Prostate gland (tissue), 2 donors: ENCODE measurements around the gene AKT1. TPM values are rescaled to one million over a fixed set of nuclear protein-coding genes. Genes with fewer than 3 reads are reported as not detected.

Experiments used
- DNase-seq: peaks from one replicate; pipeline ENCODE4 v3.0.0-alpha.2; 2019; ENCODE audit warnings: low spot score
- H3K27ac ChIP-seq, 2 donors: fragments of 200-600 bp; sonication (generic); 2 replicates each; pipeline ENCODE4 v1.5.1; 2017 to 2019
- H3K27me3 ChIP-seq: fragments of 200-600 bp; sonication (generic); replicated peaks from 2 replicates; pipeline ENCODE4 v1.5.1; 2019; ENCODE audit not compliant: insufficient read depth
- H3K36me3 ChIP-seq, 2 donors: fragments of 200-600 bp; sonication (generic); 1 replicate in 1 of 2; 2 replicates in 1 of 2; pipeline versions ENCODE4 v1.5.1 to v1.8.1; 2017 to 2019
- H3K4me1 ChIP-seq: fragments of 200-600 bp; sonication (generic); replicated peaks from 2 replicates; pipeline ENCODE4 v1.5.1; 2019
- H3K4me3 ChIP-seq, 2 donors: fragments of 200-600 bp; sonication (generic); 2 replicates each; pipeline ENCODE4 v1.5.1; 2017 to 2019
- H3K9me3 ChIP-seq: fragments of 200-600 bp; sonication (generic); 2 replicates; pipeline ENCODE4 v1.5.1; 2017
- CTCF ChIP-seq, 4 experiments: fragments of 200-600 bp in 2 of 4; fragments of 450-650 bp in 2 of 4; sonication (generic) in 2 of 4; IDR thresholded peaks; 1 replicate in 3 of 4; 2 replicates in 1 of 4; pipeline ENCODE4 v1.5.1; 2016 to 2019; ENCODE audit warnings: antibody characterized with exemption in 4 of 4, mild to moderate bottlenecking in 2 of 4, moderate library complexity in 2 of 4
- POLR2A ChIP-seq: fragments of 450-650 bp; IDR thresholded peaks from one replicate; pipeline ENCODE4 v1.6.1; 2016; ENCODE audit warnings: antibody characterized with exemption, mild to moderate bottlenecking
- POLR2AphosphoS5 ChIP-seq: sonication (generic); formaldehyde crosslinking; IDR thresholded peaks from one replicate; pipeline ENCODE4 v1.6.1; 2017; ENCODE audit warnings: antibody characterized with exemption
- WGBS: methylation state at CpG from one replicate; pipeline ENCODE4 v1.1.5; 2018; 5-methylcytosine and 5-hydroxymethylcytosine counted together
- intact Hi-C: fragments of 100-400 bp; cut with DNase I; formaldehyde crosslinking; loops from one replicate; pipeline ENCODE4 v1.14.2; 2022
- total RNA-seq, 2 donors: library from RNA; depleted of rRNA; stranded (reverse); fragments of >200 nt; gene quantifications; one replicate each; pipeline ENCODE4 v1.1.0, GENCODE V29; 2016

AKT1 gene
- total RNA-seq, 2 donors from 2014 or later: 154 to 200 TPM

- Histone ChIP-seq H3K27me3 (no peaks in the 10 kb centered on the region), H3K4me3 (peak overlapping the region; percentile 77 to 86), H3K9me3 (no peaks in the 10 kb centered on the region), H3K36me3 (no peaks in the 10 kb centered on the region), H3K4me1 (peaks cover 44% of the 10 kb centered on the region), H3K27ac (peak overlapping the region; percentile 72 to 87)
- 0% methylated on average over 14 of the region's 16 CpGs for WGBS
- DNase-seq: no peak
- TF ChIP-seq POLR2AphosphoS5 (no peak), POLR2A (no peak), CTCF (IDR thresholded peaks at IDR 0.05) (no peak)
- intact Hi-C loops: no loop called here
These were observed 936 bp downstream of the AKT1 start for GRCh38 chr14:104794631-104794992.

- intact Hi-C loops: no loop called here
- 13% methylated on average over 15 of the region's 15 CpGs for WGBS
- DNase-seq: no peak
- peak overlapping the region; percentile 5 to 87 for H3K27ac ChIP-seq
- H3K27me3 ChIP-seq: no peaks in the 10 kb centered on the region
- peak overlapping the region; percentile 77 to 86 for H3K4me3 ChIP-seq
- no peaks in the 10 kb centered on the region for H3K36me3 ChIP-seq
- TF ChIP-seq CTCF (IDR thresholded peaks at IDR 0.05) (no peak), POLR2AphosphoS5 (no peak), POLR2A (peak; percentile 11)
- H3K9me3 ChIP-seq: no peaks in the 10 kb centered on the region
- H3K4me1 ChIP-seq: peaks cover 46% of the 10 kb centered on the region
These were observed 1.4 kb downstream of the AKT1 start for GRCh38 chr14:104794099-104794498.

- Histone ChIP-seq H3K27ac (peak overlapping the region; percentile 57 to 87), H3K9me3 (no peaks in the 10 kb centered on the region), H3K4me1 (peaks cover 51% of the 10 kb centered on the region), H3K4me3 (peak overlapping the region; percentile 77 to 86), H3K36me3 (no peaks in the 10 kb centered on the region), H3K27me3 (no peaks in the 10 kb centered on the region)
- WGBS: 86% methylated on average over 2 of the region's 2 CpGs
- intact Hi-C loops: no loop called here
- DNase-seq: no peak
- no peak for TF ChIP-seq CTCF (IDR thresholded peaks at IDR 0.05)
- no peak for TF ChIP-seq POLR2A
- no peak for TF ChIP-seq POLR2AphosphoS5
These were observed 1.9 kb downstream of the AKT1 start for GRCh38 chr14:104793703-104793959.

GRCh38 chr14:104792945-104793702 lies 2.4 kb downstream of the AKT1 start:
- Histone ChIP-seq H3K27ac (peak overlapping the region; percentile 57 to 87), H3K9me3 (no peaks in the 10 kb centered on the region), H3K4me1 (peaks cover 52% of the 10 kb centered on the region), H3K4me3 (peak overlapping the region in 1 of 2 donors; percentile 86), H3K36me3 (no peaks in the 10 kb centered on the region), H3K27me3 (no peaks in the 10 kb centered on the region)
- intact Hi-C loops: no loop called here
- DNase-seq: no peak
- no peak for TF ChIP-seq POLR2A
- TF ChIP-seq CTCF (IDR thresholded peaks at IDR 0.05): no peak
- TF ChIP-seq POLR2AphosphoS5: no peak
- 78% methylated on average over 16 of the region's 16 CpGs for WGBS
